SK-N-SH (cell line): ENCODE results near the gene FCGR3B. TPM values are rescaled to one million over a fixed set of nuclear protein-coding genes. Genes with fewer than 3 reads are reported as not detected.
"Not testable (repeated sequence)": the region's sequence is repeated elsewhere in the genome, so short reads cannot be mapped to it uniquely, and the experiment has no call there.

ENCODE experiments used
- CTCF ChIA-PET: fragments of 300-600, 350-600 bp; formaldehyde crosslinking; extraction: SDS; loops from one replicate; lab custom pipeline; 2021; lab: Yijun Ruan, JAX
- POLR2A ChIA-PET: fragments of 350-600 bp; sonication (Branson Sonifier 250); formaldehyde crosslinking; extraction: SDS; loops from one replicate; lab custom pipeline; 2020; ENCODE audit warnings: antibody characterized with exemption, inconsistent platforms; lab: Yijun Ruan, JAX
- DNase-seq: peaks from one replicate; pipeline ENCODE4 v3.0.0; 2012
- H2AFZ ChIP-seq: fragments of 200-600 bp; sonication (generic); 2 replicates; pipeline ENCODE4 v1.8.1; 2016; ENCODE audit warnings: antibody characterized with exemption, mild to moderate bottlenecking, low read depth
- H3F3A ChIP-seq: fragments of 200-600 bp; sonication (generic); replicated peaks from 2 replicates; pipeline ENCODE3; 2016; ENCODE audit warnings: antibody characterized with exemption, mild to moderate bottlenecking; ENCODE audit not compliant: insufficient read depth
- H3K27ac ChIP-seq, 2 experiments: fragments of 200-500 bp in 1 of 2; fragments of 200-600 bp in 1 of 2; sonication (Bioruptor generic) in 1 of 2; sonication (generic), shearing (Covaris generic) in 1 of 2; 2 replicates each; pipeline versions ENCODE4 v1.5.1 to v1.6.1; 2014 to 2016; ENCODE audit warnings: low read depth in 2 of 2, inconsistent platforms in 1 of 2, low read length in 1 of 2, mild to moderate bottlenecking in 1 of 2, mixed read lengths in 1 of 2
- H3K27me3 ChIP-seq: fragments of 200-600 bp; sonication (generic), shearing (Covaris generic); 2 replicates; pipeline ENCODE4 v1.6.1; 2016; ENCODE audit warnings: mixed run types; ENCODE audit not compliant: insufficient read depth
- H3K36me3 ChIP-seq, 2 experiments: fragments of 200-500 bp in 1 of 2; fragments of 200-600 bp in 1 of 2; sonication (Bioruptor generic) in 1 of 2; sonication (generic) in 1 of 2; replicated peaks in 1 of 2; 2 replicates each; pipeline versions ENCODE3 to v1.5.1; 2014 to 2016; ENCODE audit warnings: low read length in 1 of 2, mild to moderate bottlenecking in 1 of 2; ENCODE audit not compliant: insufficient read depth in 2 of 2, control insufficient read depth in 1 of 2
- H3K4me1 ChIP-seq, 2 experiments: fragments of 200-500 bp in 1 of 2; fragments of 200-600 bp in 1 of 2; sonication (Bioruptor generic) in 1 of 2; sonication (generic), shearing (Covaris generic) in 1 of 2; 2 replicates each; pipeline versions ENCODE4 v1.5.1 to v1.6.1; 2014 to 2016; ENCODE audit warnings: low read depth in 1 of 2, low read length in 1 of 2, mixed run types in 1 of 2; ENCODE audit not compliant: insufficient read depth in 2 of 2, control insufficient read depth in 1 of 2
- H3K4me2 ChIP-seq: fragments of 200-600 bp; sonication (generic), shearing (Covaris generic); 2 replicates; pipeline ENCODE4 v1.6.1; 2017; ENCODE audit warnings: mixed run types
- H3K4me3 ChIP-seq, 2 experiments: fragments of 200-500 bp in 1 of 2; fragments of 200-600 bp in 1 of 2; sonication (Bioruptor generic) in 1 of 2; sonication (generic), shearing (Covaris generic) in 1 of 2; 2 replicates each; pipeline versions ENCODE4 v1.5.1 to v1.8.1; 2014 to 2016; ENCODE audit warnings: low read depth in 2 of 2, inconsistent platforms in 1 of 2, low read length in 1 of 2, mild to moderate bottlenecking in 1 of 2, mixed read lengths in 1 of 2, moderate library complexity in 1 of 2
- H3K79me2 ChIP-seq: fragments of 200-600 bp; sonication (generic); 2 replicates; pipeline ENCODE4 v1.8.1; 2017; ENCODE audit warnings: mild to moderate bottlenecking; ENCODE audit not compliant: insufficient read depth
- H3K9ac ChIP-seq: fragments of 200-600 bp; sonication (generic); 2 replicates; pipeline ENCODE4 v1.6.1; 2017; ENCODE audit warnings: mixed run types
- H3K9me2 ChIP-seq: fragments of 200-600 bp; sonication (generic); 2 replicates; pipeline ENCODE4 v1.6.1; 2017; ENCODE audit warnings: mixed run types
- H3K9me3 ChIP-seq: fragments of 200-600 bp; sonication (generic); 2 replicates; pipeline ENCODE4 v1.6.1; 2017; ENCODE audit warnings: mixed run types, mild to moderate bottlenecking, moderate library complexity
- H4K20me1 ChIP-seq: fragments of 200-600 bp; sonication (generic); 2 replicates; pipeline ENCODE4 v1.6.1; 2017; ENCODE audit warnings: mild to moderate bottlenecking, mixed run types; ENCODE audit not compliant: insufficient read depth
- CTCF ChIP-seq: fragments of 200-600 bp; sonication (generic); IDR thresholded peaks from 2 replicates; pipeline ENCODE4 v1.6.1; 2017; ENCODE audit warnings: antibody characterized with exemption, mild to moderate bottlenecking, moderate library complexity
- RAD21 ChIP-seq: IDR thresholded peaks from 2 replicates; pipeline ENCODE4 v1.6.1; 2012; ENCODE audit warnings: mild to moderate bottlenecking, low read length
- SMC3 ChIP-seq: IDR thresholded peaks from 2 replicates; pipeline ENCODE4 v1.6.1; 2012; ENCODE audit warnings: low read depth, low read length, improper control_type of control experiment
- WGBS: methylation state at CpG from one replicate; pipeline ENCODE4 v1.1.6; 2017; ENCODE audit warnings: low lambda C conversion rate; 5-methylcytosine and 5-hydroxymethylcytosine counted together
- polyA plus RNA-seq, 3 experiments: library from polyadenylated mRNA; depleted of rRNA; stranded (reverse); fragments of >200 nt; gene quantifications; 2 replicates each; pipeline ENCODE4 v1.2.3, GENCODE V29; 2012

Gene FCGR3B
- polyA plus RNA-seq, 1 of the 3 experiments (the other 2 are of a cell fraction) = not detected

- H3K4me3 ChIP-seq, H4K20me1 ChIP-seq, H3K9ac ChIP-seq, H3F3A ChIP-seq, H3K9me2 ChIP-seq, H3K27me3 ChIP-seq, H3K36me3 ChIP-seq, DNase-seq, H3K27ac ChIP-seq, H2AFZ ChIP-seq, H3K4me1 ChIP-seq, H3K4me2 ChIP-seq, POLR2A ChIA-PET, H3K79me2 ChIP-seq, H3K9me3 ChIP-seq: not testable (repeated sequence)
- 18% methylated on average over 12 of the region's 13 CpGs for WGBS
- CTCF ChIA-PET = interaction anchor here (0.6 to 2.1 kb wide), 4 partner anchors 75 to 91 kb away, joined by 3 to 19 read pairs (median 3); no protein-coding TSS in a partner anchor
- TF ChIP-seq RAD21 (peak; percentile 58), SMC3 (peak; percentile 47), CTCF (peak; percentile 55)
Observed at GRCh38 chr1:161647507-161648360, 16.8 kb upstream of the FCGR3B start.

- WGBS = 2% methylated on average over 1 of the region's 1 CpG
- H2AFZ ChIP-seq, H3F3A ChIP-seq, H3K79me2 ChIP-seq, H3K27me3 ChIP-seq, H3K4me2 ChIP-seq, H3K27ac ChIP-seq, H3K4me3 ChIP-seq, H3K36me3 ChIP-seq, H3K9ac ChIP-seq, DNase-seq, H3K4me1 ChIP-seq, POLR2A ChIA-PET, H4K20me1 ChIP-seq, H3K9me2 ChIP-seq, CTCF ChIA-PET, H3K9me3 ChIP-seq: not testable (repeated sequence)
Observed at GRCh38 chr1:161644855-161645254, 13.9 kb upstream of the FCGR3B start.

GRCh38 chr1:161643481-161644208 lies 12.7 kb upstream of the FCGR3B start:
- H3K9me2 ChIP-seq, H3K4me3 ChIP-seq, H3K27ac ChIP-seq, H2AFZ ChIP-seq, H3K4me1 ChIP-seq, POLR2A ChIA-PET, H3K9me3 ChIP-seq, H4K20me1 ChIP-seq, H3K27me3 ChIP-seq, CTCF ChIA-PET, H3K36me3 ChIP-seq, H3K79me2 ChIP-seq, H3F3A ChIP-seq, H3K4me2 ChIP-seq, DNase-seq, H3K9ac ChIP-seq: not testable (repeated sequence)
- WGBS = 10% methylated on average over 4 of the region's 5 CpGs
